IMR-90 (cell line): ENCODE results near the gene GTF3C6. TPM values are rescaled to one million over a fixed set of nuclear protein-coding genes. Genes with fewer than 3 reads are reported as not detected.
"Not testable (repeated sequence)": the region's sequence is repeated elsewhere in the genome, so short reads cannot be mapped to it uniquely, and the experiment has no call there.

ENCODE experiments used
- ATAC-seq: fragments of 200-7000 bp; cut with Tn5 transposase; 2 replicates; pipeline ENCODE4 v1.9.1; 2020; ENCODE audit warnings: low read depth, mild to moderate bottlenecking, moderate library complexity
- BruUV-seq: library from RNA; stranded (reverse); fragments of 400-500 nt; replicated peaks from 2 replicates; lab custom pipeline; 2021; lab: Mats Ljungman, UMichigan
- CTCF ChIA-PET: fragments of 300-600 bp; formaldehyde crosslinking; extraction: SDS; loops from one replicate; lab custom pipeline; 2021; ENCODE audit warnings: antibody characterized with exemption; lab: Yijun Ruan, JAX
- POLR2A ChIA-PET: fragments of 300-600 bp; sonication (Branson Sonifier 250); formaldehyde crosslinking; loops from one replicate; lab custom pipeline; 2022; ENCODE audit warnings: antibody characterized with exemption; ENCODE audit not compliant: unreplicated experiment; lab: Charles Lee
- DNase-seq: peaks from one replicate; pipeline ENCODE4 v3.0.0; 2013
- H2AFZ ChIP-seq: replicated peaks from 2 replicates; pipeline ENCODE3; 2013; ENCODE audit warnings: low read length, mild to moderate bottlenecking; ENCODE audit not compliant: poor library complexity
- H2AK5ac ChIP-seq: 2 replicates; pipeline ENCODE4 v1.6.1; 2013; ENCODE audit warnings: low read depth, low read length, inconsistent platforms
- H2AK9ac ChIP-seq: replicated peaks from 2 replicates; pipeline ENCODE3; 2013; ENCODE audit warnings: mild to moderate bottlenecking, low read depth, low read length, moderate library complexity; ENCODE audit not compliant: poor library complexity
- H2BK120ac ChIP-seq: 2 replicates; pipeline ENCODE4 v1.6.1; 2013; ENCODE audit warnings: low read depth, low read length, inconsistent platforms
- H2BK15ac ChIP-seq: 3 replicates; pipeline ENCODE4 v1.6.1; 2013; ENCODE audit warnings: low read depth, low read length, inconsistent platforms
- H2BK20ac ChIP-seq: 2 replicates; pipeline ENCODE4 v1.6.1; 2013; ENCODE audit warnings: low read depth, mild to moderate bottlenecking, inconsistent platforms, low read length, moderate library complexity
- H2BK5ac ChIP-seq: 2 replicates; pipeline ENCODE4 v1.6.1; 2013; ENCODE audit warnings: mild to moderate bottlenecking, low read depth, low read length, inconsistent platforms; ENCODE audit not compliant: poor library complexity, severe bottlenecking
- H3K14ac ChIP-seq: replicated peaks from 2 replicates; pipeline ENCODE4 v1.6.1; 2013; ENCODE audit warnings: low read depth, low read length, inconsistent platforms
- H3K18ac ChIP-seq: 2 replicates; pipeline ENCODE4 v1.6.1; 2013; ENCODE audit warnings: low read depth, low read length, control low read depth
- H3K23ac ChIP-seq: 2 replicates; pipeline ENCODE4 v1.6.1; 2013; ENCODE audit warnings: low read depth, low read length, inconsistent platforms
- H3K27ac ChIP-seq: 2 replicates; pipeline ENCODE4 v1.5.1; 2013; ENCODE audit warnings: mild to moderate bottlenecking, control low read depth, low read length; ENCODE audit not compliant: insufficient read depth
- H3K27me3 ChIP-seq: 2 replicates; pipeline ENCODE4 v1.6.1; 2013; ENCODE audit warnings: low read length; ENCODE audit not compliant: control insufficient read depth, insufficient read depth
- H3K36me3 ChIP-seq: 2 replicates; pipeline ENCODE4 v1.6.1; 2013; ENCODE audit warnings: low read length, mixed read lengths; ENCODE audit not compliant: control insufficient read depth, insufficient read depth
- H3K4ac ChIP-seq: 2 replicates; pipeline ENCODE4 v1.6.1; 2013; ENCODE audit warnings: low read depth, low read length, inconsistent platforms
- H3K4me1 ChIP-seq: 2 replicates; pipeline ENCODE4 v1.6.1; 2013; ENCODE audit warnings: low read length, mixed read lengths; ENCODE audit not compliant: control insufficient read depth, insufficient read depth
- H3K4me2 ChIP-seq: 2 replicates; pipeline ENCODE4 v1.6.1; 2013; ENCODE audit warnings: low read depth, mild to moderate bottlenecking, control low read depth, low read length, moderate library complexity
- H3K4me3 ChIP-seq: 2 replicates; pipeline ENCODE4 v1.5.1; 2013; ENCODE audit warnings: low read depth, mild to moderate bottlenecking, control low read depth, low read length, moderate library complexity; ENCODE audit not compliant: insufficient read depth
- H3K56ac ChIP-seq: 2 replicates; pipeline ENCODE4 v1.6.1; 2013; ENCODE audit warnings: low read length, inconsistent platforms; ENCODE audit not compliant: insufficient read depth; ENCODE audit errors: extremely low read depth
- H3K79me1 ChIP-seq, 2 experiments: 2 replicates each; pipeline ENCODE4 v1.6.1; 2013; ENCODE audit warnings: low read length in 2 of 2, inconsistent platforms in 1 of 2, low read depth in 1 of 2
- H3K9ac ChIP-seq: 2 replicates; pipeline ENCODE4 v1.6.1; 2013; ENCODE audit warnings: low read depth, low read length, control low read depth
- H3K9me1 ChIP-seq: 2 replicates; pipeline ENCODE4 v1.6.1; 2013; ENCODE audit warnings: low read length, inconsistent platforms; ENCODE audit not compliant: insufficient read depth
- H3K9me3 ChIP-seq: 2 replicates; pipeline ENCODE4 v1.6.1; 2013; ENCODE audit warnings: low read length; ENCODE audit not compliant: control insufficient read depth, insufficient read depth
- H4K20me1 ChIP-seq: 2 replicates; pipeline ENCODE4 v1.6.1; 2013; ENCODE audit warnings: low read length, inconsistent platforms; ENCODE audit not compliant: insufficient read depth
- H4K5ac ChIP-seq: 2 replicates; pipeline ENCODE4 v1.6.1; 2013; ENCODE audit warnings: mild to moderate bottlenecking, low read depth, low read length, control low read depth
- H4K8ac ChIP-seq, 2 experiments: 2 replicates each; pipeline ENCODE4 v1.6.1; 2013; ENCODE audit warnings: low read depth in 2 of 2, low read length in 2 of 2, control low read depth in 1 of 2, inconsistent platforms in 1 of 2
- H4K91ac ChIP-seq: 2 replicates; pipeline ENCODE4 v1.6.1; 2013; ENCODE audit warnings: low read depth, low read length, inconsistent platforms; ENCODE audit not compliant: insufficient read depth
- WGBS, 2 experiments: methylation state at CpG; one replicate each; pipeline versions ENCODE4 v1.1.5 to v1.1.7; 2013; ENCODE audit warnings: missing lambda C conversion rate in 2 of 2; ENCODE audit not compliant: insufficient read length in 1 of 2; ENCODE audit errors: extremely low coverage in 2 of 2; 5-methylcytosine and 5-hydroxymethylcytosine counted together
- dilution Hi-C: fragments of 300-500 bp; cut with HindIII; formaldehyde crosslinking; loops from one replicate; pipeline ENCODE4 v1.14.3; 2018; ENCODE audit warnings: low sequenced_read_pairs; ENCODE audit not compliant: unreplicated experiment
- in situ Hi-C: fragments of 300-500 bp; cut with MboI; formaldehyde crosslinking; loops from 3 replicates; pipeline ENCODE4 v1.14.3; 2019; ENCODE audit warnings: low sequenced_read_pairs, inconsistent platforms, mixed read lengths
- intact Hi-C: fragments of 100-400 bp; cut with micrococcal nuclease; formaldehyde crosslinking; loops from 2 replicates; pipeline ENCODE4 v1.10.0; 2022
- polyA plus RNA-seq, 3 experiments: library from polyadenylated mRNA; depleted of rRNA; stranded (reverse); fragments of >200 nt; gene quantifications; 2 replicates each; pipeline ENCODE4 v1.2.3, GENCODE V29; 2012; ENCODE audit warnings: low replicate concordance in 1 of 3
- total RNA-seq: library from RNA; depleted of rRNA; stranded (reverse); fragments of >200 nt; gene quantifications from 2 replicates; pipeline ENCODE4 v1.2.3, GENCODE V29; 2012

GTF3C6 gene
- total and polyA plus RNA-seq, 2 of the 4 experiments (the other 2 are of a cell fraction) = 10.4 to 40.5 TPM

DNA sequence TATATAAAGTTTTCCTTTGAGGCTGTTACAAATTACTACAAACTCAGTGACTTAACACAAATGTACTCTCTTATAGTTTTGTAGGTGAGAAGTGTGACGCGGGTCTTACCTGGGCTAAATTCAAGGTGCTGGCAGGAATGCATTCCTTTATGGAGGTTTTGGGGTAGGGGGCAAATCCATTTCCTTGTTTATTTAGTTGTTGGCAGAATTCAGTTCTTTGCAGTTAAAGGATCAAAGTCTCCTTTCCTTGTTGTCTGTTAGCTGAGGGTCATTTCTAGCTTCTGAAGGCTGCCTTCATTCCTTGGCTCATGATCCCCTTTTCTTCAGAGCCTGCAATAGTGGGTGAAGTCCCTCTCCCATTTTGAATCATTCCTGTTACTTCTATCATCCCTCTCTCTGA lies 10.2 kb downstream of the GTF3C6 start:
- H2BK5ac ChIP-seq, BruUV-seq, CTCF ChIA-PET, H4K20me1 ChIP-seq, H3K9me1 ChIP-seq, H3K4me3 ChIP-seq, H3K27ac ChIP-seq, dilution Hi-C loops, H3K18ac ChIP-seq, H2AK9ac ChIP-seq, H2BK20ac ChIP-seq, DNase-seq, H4K8ac ChIP-seq, POLR2A ChIA-PET, H2BK120ac ChIP-seq, intact Hi-C loops, ATAC-seq, H3K14ac ChIP-seq, H3K4me1 ChIP-seq, H2BK15ac ChIP-seq, H3K56ac ChIP-seq, H3K23ac ChIP-seq, H3K4ac ChIP-seq, H3K9ac ChIP-seq, H3K9me3 ChIP-seq, H3K79me1 ChIP-seq, H3K27me3 ChIP-seq, H2AFZ ChIP-seq, H4K5ac ChIP-seq, H2AK5ac ChIP-seq, H4K91ac ChIP-seq, in situ Hi-C loops, H3K4me2 ChIP-seq: not testable (repeated sequence)
- no CpG with 5 or more reads among the region's 2 CpGs for WGBS, 2 experiments
- H3K36me3 ChIP-seq = peaks cover 14% of the 10 kb centered on the region
